GM23338 (cell line): ENCODE data around the gene FBLN2. TPM values are rescaled to one million over a fixed set of nuclear protein-coding genes. Genes with fewer than 3 reads are reported as not detected.

ENCODE experiments used
- ATAC-seq: fragments of 200-7000 bp; cut with Tn5 transposase; 3 replicates; pipeline ENCODE4 v1.9.1; 2020
- DNase-seq: peaks from one replicate; pipeline ENCODE4 v3.0.0-alpha.2; 2015; ENCODE audit warnings: low spot score
- H2AFZ ChIP-seq: fragments of 200-600 bp; sonication (generic); 2 replicates; pipeline ENCODE4 v1.8.0; 2016; ENCODE audit warnings: antibody characterized with exemption, mild to moderate bottlenecking, moderate library complexity
- H3F3A ChIP-seq: fragments of 200-600 bp; sonication (generic); replicated peaks from 2 replicates; pipeline ENCODE4 v1.8.0; 2017; ENCODE audit warnings: antibody characterized with exemption, mixed run types, low read depth
- H3K27ac ChIP-seq: fragments of 200-600 bp; sonication (generic); 2 replicates; pipeline ENCODE4 v1.6.1; 2016; ENCODE audit warnings: low read depth
- H3K27me3 ChIP-seq: fragments of 200-600 bp; sonication (generic); 2 replicates; pipeline ENCODE4 v1.8.0; 2016; ENCODE audit warnings: mild to moderate bottlenecking, mixed run types, moderate library complexity; ENCODE audit not compliant: insufficient read depth
- H3K36me3 ChIP-seq: fragments of 200-600 bp; sonication (generic); 2 replicates; pipeline ENCODE4 v1.8.0; 2016; ENCODE audit warnings: mild to moderate bottlenecking; ENCODE audit not compliant: insufficient read depth
- H3K4me1 ChIP-seq: fragments of 200-600 bp; sonication (generic); 2 replicates; pipeline ENCODE4 v1.8.0; 2016; ENCODE audit warnings: mild to moderate bottlenecking, moderate library complexity; ENCODE audit not compliant: insufficient read depth
- H3K4me2 ChIP-seq: fragments of 200-600 bp; sonication (generic); 2 replicates; pipeline ENCODE4 v1.7.1; 2017; ENCODE audit warnings: mixed run types
- H3K4me3 ChIP-seq: fragments of 200-600 bp; sonication (generic); 2 replicates; pipeline ENCODE4 v1.6.1; 2016; ENCODE audit warnings: mixed run types
- H3K79me2 ChIP-seq: fragments of 200-600 bp; sonication (generic); replicated peaks from 2 replicates; pipeline ENCODE4 v1.8.0; 2017; ENCODE audit warnings: mild to moderate bottlenecking; ENCODE audit not compliant: insufficient read depth
- H3K9me2 ChIP-seq: fragments of 200-600 bp; sonication (generic); 2 replicates; pipeline ENCODE4 v1.8.0; 2017; ENCODE audit not compliant: insufficient read depth
- H4K20me1 ChIP-seq: fragments of 200-600 bp; sonication (generic); replicated peaks from 2 replicates; pipeline ENCODE4 v1.8.0; 2017; ENCODE audit warnings: mild to moderate bottlenecking; ENCODE audit not compliant: insufficient read depth
- H3K27ac Mint-ChIP-seq: 2 replicates; pipeline ENCODE4 v1.8.0; 2020; ENCODE audit warnings: inconsistent platforms, mild to moderate bottlenecking, moderate library complexity, mixed read lengths
- H3K27me3 Mint-ChIP-seq: 3 replicates; pipeline ENCODE4 v1.8.0; 2022; ENCODE audit warnings: low read depth, mild to moderate bottlenecking, moderate library complexity, mixed read lengths, inconsistent platforms; ENCODE audit not compliant: insufficient read depth, poor library complexity
- H3K36me3 Mint-ChIP-seq: 3 replicates; pipeline ENCODE4 v1.8.0; 2021; ENCODE audit warnings: low read depth, mild to moderate bottlenecking, inconsistent platforms, moderate library complexity, mixed read lengths
- H3K4me1 Mint-ChIP-seq: 3 replicates; pipeline ENCODE4 v1.8.0; 2020; ENCODE audit warnings: mild to moderate bottlenecking, inconsistent platforms, mixed read lengths
- H3K4me3 Mint-ChIP-seq: 3 replicates; pipeline ENCODE4 v1.8.0; 2021; ENCODE audit warnings: moderate library complexity, mild to moderate bottlenecking, inconsistent platforms, mixed read lengths
- H3K9me3 Mint-ChIP-seq: 3 replicates; pipeline ENCODE4 v1.8.0; 2020; ENCODE audit warnings: moderate library complexity, mild to moderate bottlenecking, inconsistent platforms, mixed read lengths
- CREB1 ChIP-seq: fragments of 250-450 bp; sonication (Bioruptor Pico); IDR thresholded peaks from 2 replicates; pipeline ENCODE4 v1.5.0; 2020; ENCODE audit warnings: low read depth, mild to moderate bottlenecking, moderate library complexity
- CTCF ChIP-seq, 2 experiments: fragments of 200-600 bp in 1 of 2; sonication (generic) in 1 of 2; conservative IDR thresholded peaks; 2 replicates each; pipeline versions ENCODE4 v1.5.1 to v1.6.1; 2016 to 2017; ENCODE audit warnings: antibody characterized with exemption in 2 of 2, low read depth in 2 of 2, mild to moderate bottlenecking in 2 of 2, moderate library complexity in 1 of 2
- EZH2 ChIP-seq: fragments of 200-600 bp; sonication (generic); IDR thresholded peaks from one replicate; pipeline ENCODE4 v1.8.0; 2017; ENCODE audit warnings: antibody characterized with exemption, mild to moderate bottlenecking, low read depth; ENCODE audit not compliant: unreplicated experiment
- EZH2phosphoT487 ChIP-seq: fragments of 200-600 bp; sonication (generic); IDR thresholded peaks from one replicate; pipeline ENCODE4 v1.8.1; 2018; ENCODE audit warnings: antibody characterized with exemption; ENCODE audit not compliant: unreplicated experiment
- JUNB ChIP-seq: IDR thresholded peaks from one replicate; pipeline ENCODE4 v1.6.1; 2016; ENCODE audit warnings: antibody characterized with exemption; ENCODE audit not compliant: unreplicated experiment
- NANOG ChIP-seq: IDR thresholded peaks from 2 replicates; pipeline ENCODE4 v1.6.1; 2016; ENCODE audit warnings: antibody characterized with exemption, borderline replicate concordance
- POLR2AphosphoS5 ChIP-seq: IDR thresholded peaks from 2 replicates; pipeline ENCODE4 v1.6.1; 2016; ENCODE audit warnings: antibody characterized with exemption, low read depth
- STAT1 ChIP-seq: IDR thresholded peaks from one replicate; pipeline ENCODE4 v1.6.1; 2016; ENCODE audit warnings: antibody characterized with exemption; ENCODE audit not compliant: unreplicated experiment
- ZNF114 ChIP-seq: fragments of 250-450 bp; sonication (Bioruptor Pico); IDR thresholded peaks from 2 replicates; pipeline ENCODE4 v1.5.0; 2020; ENCODE audit warnings: mild to moderate bottlenecking, moderate library complexity
- ZNF331 ChIP-seq: fragments of 250-450 bp; sonication (Bioruptor Pico); IDR thresholded peaks from 2 replicates; pipeline ENCODE4 v1.5.0; 2020; ENCODE audit warnings: low read depth, mild to moderate bottlenecking, moderate library complexity
- polyA plus RNA-seq: library from polyadenylated mRNA; unstranded; fragments of >200 nt; fragmentation: Nextera tagmentation; extraction: Ambion mirVana; gene quantifications from 2 replicates; pipeline ENCODE4 v1.2.1, GENCODE V29; 2016
- total RNA-seq: library from RNA; depleted of rRNA; stranded (reverse); fragments of >200 nt; shearing (Covaris generic); gene quantifications from 2 replicates; pipeline ENCODE4 v1.2.3, GENCODE V29; 2014
- TF ChIP-seq, protein P1 (sequence below): IDR thresholded peaks from 2 replicates; pipeline ENCODE4 v1.6.1; 2016; ENCODE audit warnings: antibody characterized with exemption
- TF ChIP-seq, protein P2 (sequence below): IDR thresholded peaks from one replicate; pipeline ENCODE4 v1.6.1; 2018; ENCODE audit warnings: antibody characterized with exemption; ENCODE audit not compliant: unreplicated experiment
- TF ChIP-seq, protein P3 (sequence below): fragments of 250-450 bp; sonication (Bioruptor Pico); IDR thresholded peaks from 2 replicates; pipeline ENCODE4 v1.5.0; 2020; ENCODE audit warnings: mild to moderate bottlenecking, moderate library complexity

Gene FBLN2
- total and polyA plus RNA-seq, 2 experiments from 2014 or later = 18.8 to 26.8 TPM

DNA sequence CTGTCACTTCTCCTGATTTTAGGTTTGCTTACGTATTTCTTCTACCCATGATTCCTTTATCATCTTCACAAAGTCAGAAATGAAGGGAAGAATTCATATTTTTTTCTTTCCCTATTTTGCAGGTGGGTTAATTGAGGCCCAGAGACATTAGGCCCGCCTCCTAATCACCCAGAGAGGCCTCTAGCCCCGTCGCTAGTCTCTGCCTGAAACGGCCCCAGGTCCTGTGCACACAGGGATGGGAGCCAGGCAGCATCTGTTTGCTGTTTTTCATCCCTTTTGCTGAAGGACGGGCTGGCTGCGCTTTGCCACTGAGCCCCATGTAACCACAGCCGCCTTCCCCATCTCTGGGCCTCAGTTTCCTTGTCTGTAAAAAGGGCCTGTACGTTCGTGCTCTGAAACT lies 135.9 kb downstream of the FBLN2 start:
- Histone ChIP-seq H2AFZ (no peak overlapping the region), H3K27ac (no peak overlapping the region), H3K4me3 (no peak overlapping the region), H3K9me2 (no peaks in the 10 kb centered on the region), H3K36me3 (no peaks in the 10 kb centered on the region), H3K4me1 (no peaks in the 10 kb centered on the region), H4K20me1 (no peaks in the 10 kb centered on the region), H3K27me3 (no peaks in the 10 kb centered on the region), H3F3A (no peaks in the 10 kb centered on the region), H3K4me2 (no peak overlapping the region), H3K79me2 (no peaks in the 10 kb centered on the region)
- Mint-ChIP-seq H3K4me3 (no peak overlapping the region), H3K4me1 (peaks cover 23% of the 10 kb centered on the region), H3K9me3 (no peaks in the 10 kb centered on the region; the same call in 2 of the 3 replicates), H3K36me3 (no peaks in the 10 kb centered on the region), H3K27ac (no peak overlapping the region), H3K27me3 (peaks cover 8% of the 10 kb centered on the region)
- DNase-seq (no peak), ATAC-seq (no peak)
- TF ChIP-seq CTCF (conservative IDR thresholded peaks at IDR 0.05; ENCODE audit: low read depth in 2 of 2) (no peak), POLR2AphosphoS5 (no peak), STAT1 (no peak), ZNF331 (CRISPR knock-in tag) (no peak), EZH2 (no peak), CREB1 (CRISPR knock-in tag) (no peak), JUNB (no peak), NANOG (no peak), ZNF114 (CRISPR knock-in tag) (no peak), EZH2phosphoT487 (no peak)
- TF ChIP-seq, protein P1, sequence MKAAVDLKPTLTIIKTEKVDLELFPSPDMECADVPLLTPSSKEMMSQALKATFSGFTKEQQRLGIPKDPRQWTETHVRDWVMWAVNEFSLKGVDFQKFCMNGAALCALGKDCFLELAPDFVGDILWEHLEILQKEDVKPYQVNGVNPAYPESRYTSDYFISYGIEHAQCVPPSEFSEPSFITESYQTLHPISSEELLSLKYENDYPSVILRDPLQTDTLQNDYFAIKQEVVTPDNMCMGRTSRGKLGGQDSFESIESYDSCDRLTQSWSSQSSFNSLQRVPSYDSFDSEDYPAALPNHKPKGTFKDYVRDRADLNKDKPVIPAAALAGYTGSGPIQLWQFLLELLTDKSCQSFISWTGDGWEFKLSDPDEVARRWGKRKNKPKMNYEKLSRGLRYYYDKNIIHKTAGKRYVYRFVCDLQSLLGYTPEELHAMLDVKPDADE = no peak
- TF ChIP-seq, protein P2, sequence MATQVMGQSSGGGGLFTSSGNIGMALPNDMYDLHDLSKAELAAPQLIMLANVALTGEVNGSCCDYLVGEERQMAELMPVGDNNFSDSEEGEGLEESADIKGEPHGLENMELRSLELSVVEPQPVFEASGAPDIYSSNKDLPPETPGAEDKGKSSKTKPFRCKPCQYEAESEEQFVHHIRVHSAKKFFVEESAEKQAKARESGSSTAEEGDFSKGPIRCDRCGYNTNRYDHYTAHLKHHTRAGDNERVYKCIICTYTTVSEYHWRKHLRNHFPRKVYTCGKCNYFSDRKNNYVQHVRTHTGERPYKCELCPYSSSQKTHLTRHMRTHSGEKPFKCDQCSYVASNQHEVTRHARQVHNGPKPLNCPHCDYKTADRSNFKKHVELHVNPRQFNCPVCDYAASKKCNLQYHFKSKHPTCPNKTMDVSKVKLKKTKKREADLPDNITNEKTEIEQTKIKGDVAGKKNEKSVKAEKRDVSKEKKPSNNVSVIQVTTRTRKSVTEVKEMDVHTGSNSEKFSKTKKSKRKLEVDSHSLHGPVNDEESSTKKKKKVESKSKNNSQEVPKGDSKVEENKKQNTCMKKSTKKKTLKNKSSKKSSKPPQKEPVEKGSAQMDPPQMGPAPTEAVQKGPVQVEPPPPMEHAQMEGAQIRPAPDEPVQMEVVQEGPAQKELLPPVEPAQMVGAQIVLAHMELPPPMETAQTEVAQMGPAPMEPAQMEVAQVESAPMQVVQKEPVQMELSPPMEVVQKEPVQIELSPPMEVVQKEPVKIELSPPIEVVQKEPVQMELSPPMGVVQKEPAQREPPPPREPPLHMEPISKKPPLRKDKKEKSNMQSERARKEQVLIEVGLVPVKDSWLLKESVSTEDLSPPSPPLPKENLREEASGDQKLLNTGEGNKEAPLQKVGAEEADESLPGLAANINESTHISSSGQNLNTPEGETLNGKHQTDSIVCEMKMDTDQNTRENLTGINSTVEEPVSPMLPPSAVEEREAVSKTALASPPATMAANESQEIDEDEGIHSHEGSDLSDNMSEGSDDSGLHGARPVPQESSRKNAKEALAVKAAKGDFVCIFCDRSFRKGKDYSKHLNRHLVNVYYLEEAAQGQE = no peak
- TF ChIP-seq, protein P3, sequence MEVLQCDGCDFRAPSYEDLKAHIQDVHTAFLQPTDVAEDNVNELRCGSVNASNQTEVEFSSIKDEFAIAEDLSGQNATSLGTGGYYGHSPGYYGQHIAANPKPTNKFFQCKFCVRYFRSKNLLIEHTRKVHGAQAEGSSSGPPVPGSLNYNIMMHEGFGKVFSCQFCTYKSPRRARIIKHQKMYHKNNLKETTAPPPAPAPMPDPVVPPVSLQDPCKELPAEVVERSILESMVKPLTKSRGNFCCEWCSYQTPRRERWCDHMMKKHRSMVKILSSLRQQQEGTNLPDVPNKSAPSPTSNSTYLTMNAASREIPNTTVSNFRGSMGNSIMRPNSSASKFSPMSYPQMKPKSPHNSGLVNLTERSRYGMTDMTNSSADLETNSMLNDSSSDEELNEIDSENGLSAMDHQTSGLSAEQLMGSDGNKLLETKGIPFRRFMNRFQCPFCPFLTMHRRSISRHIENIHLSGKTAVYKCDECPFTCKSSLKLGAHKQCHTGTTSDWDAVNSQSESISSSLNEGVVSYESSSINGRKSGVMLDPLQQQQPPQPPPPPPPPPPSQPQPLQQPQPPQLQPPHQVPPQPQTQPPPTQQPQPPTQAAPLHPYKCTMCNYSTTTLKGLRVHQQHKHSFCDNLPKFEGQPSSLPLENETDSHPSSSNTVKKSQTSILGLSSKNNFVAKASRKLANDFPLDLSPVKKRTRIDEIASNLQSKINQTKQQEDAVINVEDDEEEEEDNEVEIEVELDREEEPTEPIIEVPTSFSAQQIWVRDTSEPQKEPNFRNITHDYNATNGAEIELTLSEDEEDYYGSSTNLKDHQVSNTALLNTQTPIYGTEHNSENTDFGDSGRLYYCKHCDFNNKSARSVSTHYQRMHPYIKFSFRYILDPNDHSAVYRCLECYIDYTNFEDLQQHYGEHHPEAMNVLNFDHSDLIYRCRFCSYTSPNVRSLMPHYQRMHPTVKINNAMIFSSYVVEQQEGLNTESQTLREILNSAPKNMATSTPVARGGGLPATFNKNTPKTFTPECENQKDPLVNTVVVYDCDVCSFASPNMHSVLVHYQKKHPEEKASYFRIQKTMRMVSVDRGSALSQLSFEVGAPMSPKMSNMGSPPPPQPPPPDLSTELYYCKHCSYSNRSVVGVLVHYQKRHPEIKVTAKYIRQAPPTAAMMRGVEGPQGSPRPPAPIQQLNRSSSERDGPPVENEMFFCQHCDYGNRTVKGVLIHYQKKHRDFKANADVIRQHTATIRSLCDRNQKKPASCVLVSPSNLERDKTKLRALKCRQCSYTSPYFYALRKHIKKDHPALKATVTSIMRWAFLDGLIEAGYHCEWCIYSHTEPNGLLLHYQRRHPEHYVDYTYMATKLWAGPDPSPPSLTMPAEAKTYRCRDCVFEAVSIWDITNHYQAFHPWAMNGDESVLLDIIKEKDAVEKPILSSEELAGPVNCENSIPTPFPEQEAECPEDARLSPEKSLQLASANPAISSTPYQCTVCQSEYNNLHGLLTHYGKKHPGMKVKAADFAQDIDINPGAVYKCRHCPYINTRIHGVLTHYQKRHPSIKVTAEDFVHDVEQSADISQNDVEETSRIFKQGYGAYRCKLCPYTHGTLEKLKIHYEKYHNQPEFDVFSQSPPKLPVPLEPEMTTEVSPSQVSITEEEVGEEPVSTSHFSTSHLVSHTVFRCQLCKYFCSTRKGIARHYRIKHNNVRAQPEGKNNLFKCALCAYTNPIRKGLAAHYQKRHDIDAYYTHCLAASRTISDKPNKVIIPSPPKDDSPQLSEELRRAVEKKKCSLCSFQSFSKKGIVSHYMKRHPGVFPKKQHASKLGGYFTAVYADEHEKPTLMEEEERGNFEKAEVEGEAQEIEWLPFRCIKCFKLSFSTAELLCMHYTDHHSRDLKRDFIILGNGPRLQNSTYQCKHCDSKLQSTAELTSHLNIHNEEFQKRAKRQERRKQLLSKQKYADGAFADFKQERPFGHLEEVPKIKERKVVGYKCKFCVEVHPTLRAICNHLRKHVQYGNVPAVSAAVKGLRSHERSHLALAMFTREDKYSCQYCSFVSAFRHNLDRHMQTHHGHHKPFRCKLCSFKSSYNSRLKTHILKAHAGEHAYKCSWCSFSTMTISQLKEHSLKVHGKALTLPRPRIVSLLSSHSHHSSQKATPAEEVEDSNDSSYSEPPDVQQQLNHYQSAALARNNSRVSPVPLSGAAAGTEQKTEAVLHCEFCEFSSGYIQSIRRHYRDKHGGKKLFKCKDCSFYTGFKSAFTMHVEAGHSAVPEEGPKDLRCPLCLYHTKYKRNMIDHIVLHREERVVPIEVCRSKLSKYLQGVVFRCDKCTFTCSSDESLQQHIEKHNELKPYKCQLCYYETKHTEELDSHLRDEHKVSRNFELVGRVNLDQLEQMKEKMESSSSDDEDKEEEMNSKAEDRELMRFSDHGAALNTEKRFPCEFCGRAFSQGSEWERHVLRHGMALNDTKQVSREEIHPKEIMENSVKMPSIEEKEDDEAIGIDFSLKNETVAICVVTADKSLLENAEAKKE (CRISPR knock-in tag) = no peak
